Calu3 (cell line): Measurements from ENCODE around the gene ABCB10. TPM values are rescaled to one million over a fixed set of nuclear protein-coding genes. Genes with fewer than 3 reads are reported as not detected.

Experiments used
- BruUV-seq: library from RNA; stranded (reverse); fragments of 400-500 nt; replicated peaks from 2 replicates; lab custom pipeline; 2021; lab: Mats Ljungman, UMichigan
- CTCF ChIA-PET: fragments of 300-600 bp; sonication (Branson Sonifier 250); formaldehyde crosslinking; loops from one replicate; lab custom pipeline; 2022; ENCODE audit warnings: antibody characterized with exemption; lab: Charles Lee
- DNase-seq: peaks from one replicate; pipeline ENCODE4 v3.0.0; 2022
- H3K27ac Mint-ChIP-seq: one replicate; pipeline ENCODE4 v1.8.0; 2022; ENCODE audit warnings: mixed read lengths; ENCODE audit not compliant: unreplicated experiment
- H3K27me3 Mint-ChIP-seq: one replicate; pipeline ENCODE4 v1.8.0; 2022; ENCODE audit warnings: mixed read lengths; ENCODE audit not compliant: unreplicated experiment
- H3K36me3 Mint-ChIP-seq: one replicate; pipeline ENCODE4 v1.8.0; 2022; ENCODE audit warnings: mild to moderate bottlenecking, moderate library complexity, mixed read lengths; ENCODE audit not compliant: insufficient read depth, unreplicated experiment
- H3K4me1 Mint-ChIP-seq: one replicate; pipeline ENCODE4 v1.8.0; 2022; ENCODE audit warnings: mild to moderate bottlenecking, low read depth, mixed read lengths; ENCODE audit not compliant: unreplicated experiment
- H3K4me3 Mint-ChIP-seq: one replicate; pipeline ENCODE4 v1.8.0; 2022; ENCODE audit warnings: mild to moderate bottlenecking, low read depth, moderate library complexity, mixed read lengths; ENCODE audit not compliant: unreplicated experiment
- H3K9me3 Mint-ChIP-seq: one replicate; pipeline ENCODE4 v1.8.0; 2022; ENCODE audit warnings: low read depth, mixed read lengths; ENCODE audit not compliant: unreplicated experiment
- CTCF ChIP-seq: fragments of 200-600 bp; IDR thresholded peaks from one replicate; pipeline ENCODE4 v1.8.0; 2022; ENCODE audit warnings: antibody characterized with exemption; ENCODE audit not compliant: unreplicated experiment
- intact Hi-C: fragments of 100-400 bp; cut with micrococcal nuclease; formaldehyde crosslinking; loops from one replicate; pipeline ENCODE4 v1.10.0; 2022; ENCODE audit not compliant: unreplicated experiment
- total RNA-seq: library from RNA; stranded (reverse); gene quantifications from 2 replicates; pipeline ENCODE4 v1.2.3, GENCODE V29; 2022

ABCB10 gene
- total RNA-seq, 1 experiment from 2014 or later = 19.9 TPM

- Mint-ChIP-seq H3K4me1 (peaks cover 23% of the 10 kb centered on the region), H3K4me3 (peak overlapping the region; percentile 92), H3K27ac (no peak overlapping the region), H3K9me3 (no peaks in the 10 kb centered on the region), H3K27me3 (no peaks in the 10 kb centered on the region), H3K36me3 (peaks cover 24% of the 10 kb centered on the region)
- no peak for DNase-seq
- TSS peak; percentile 41 for BruUV-seq
- no peak for TF ChIP-seq CTCF
- intact Hi-C loops = loop anchor here (5.0 kb wide), 1 partner anchor 70 kb away; the partner anchor contains the start of genes TAF5L and URB2
- CTCF ChIA-PET = no interaction called here
Measured at GRCh38 chr1:229557200-229557850, 1.2 kb downstream of the ABCB10 start.

- intact Hi-C loops = loop anchor here (5.0 kb wide), 1 partner anchor 72 kb away; the partner anchor contains the start of genes TAF5L and URB2
- H3K27ac Mint-ChIP-seq = no peak overlapping the region
- CTCF ChIA-PET = no interaction called here
Measured at GRCh38 chr1:229554886-229555621, 3.5 kb downstream of the ABCB10 start.

GRCh38 chr1:229553621-229554130 is 4.8 kb downstream of the ABCB10 start:
- no peak for TF ChIP-seq CTCF
- Mint-ChIP-seq H3K4me3 (no peak overlapping the region), H3K36me3 (peaks cover 12% of the 10 kb centered on the region), H3K27ac (no peak overlapping the region), H3K9me3 (no peaks in the 10 kb centered on the region), H3K4me1 (peaks cover 15% of the 10 kb centered on the region), H3K27me3 (no peaks in the 10 kb centered on the region)
- no peak for DNase-seq
- intact Hi-C loops = no loop called here
- CTCF ChIA-PET = no interaction called here
- no TSS peak for BruUV-seq

More at GRCh38 chr1:229554886-229555621, 3.5 kb downstream of the ABCB10 start:
- Mint-ChIP-seq H3K27me3 (no peaks in the 10 kb centered on the region), H3K4me3 (no peak overlapping the region), H3K4me1 (peaks cover 23% of the 10 kb centered on the region), H3K9me3 (no peaks in the 10 kb centered on the region), H3K36me3 (peaks cover 24% of the 10 kb centered on the region)
- DNase-seq = no peak
- BruUV-seq = no TSS peak
- no peak for TF ChIP-seq CTCF

GRCh38 chr1:229552732-229553131 is 5.8 kb downstream of the ABCB10 start:
- intact Hi-C loops = no loop called here
- no peaks in the 10 kb centered on the region for H3K27me3 Mint-ChIP-seq
- H3K4me3 Mint-ChIP-seq = no peak overlapping the region
- DNase-seq = no peak
- H3K4me1 Mint-ChIP-seq = peaks cover 15% of the 10 kb centered on the region
- H3K36me3 Mint-ChIP-seq = peaks cover 4% of the 10 kb centered on the region
- CTCF ChIA-PET = no interaction called here
- no TSS peak for BruUV-seq
- H3K9me3 Mint-ChIP-seq = no peaks in the 10 kb centered on the region
- no peak overlapping the region for H3K27ac Mint-ChIP-seq
- no peak for TF ChIP-seq CTCF
